NK-92 (cell line): ENCODE results near the gene SDR42E2.
"Not testable (repeated sequence)": the region's sequence is repeated elsewhere in the genome, so short reads cannot be mapped to it uniquely, and the experiment has no call there.

Experiments
- DNase-seq: peaks from one replicate; lab custom pipeline; 2025; ENCODE audit not compliant: unreplicated experiment; lab: John Stamatoyannopoulos, UW

The SDR42E2 gene

GRCh38 chr16:22210854-22211253 is 48.5 kb downstream of the SDR42E2 start:
- no peak for DNase-seq

- DNase-seq: no peak
Observed at GRCh38 chr16:22213236-22213635, 50.9 kb downstream of the SDR42E2 start.

- DNase-seq: no peak
Observed at GRCh38 chr16:22213801-22214200, 51.5 kb downstream of the SDR42E2 start.

GRCh38 chr16:22214402-22214801 is 52.1 kb downstream of the SDR42E2 start:
- DNase-seq: no peak

GRCh38 chr16:22214889-22215288 is 52.6 kb downstream of the SDR42E2 start:
- no peak for DNase-seq

GRCh38 chr16:22216191-22216831 is 54.0 kb downstream of the SDR42E2 start:
- DNase-seq: no peak

GRCh38 chr16:22216832-22217225 is 54.5 kb downstream of the SDR42E2 start:
- not testable (repeated sequence) for DNase-seq

- no peak for DNase-seq
Observed at GRCh38 chr16:22217890-22218730, 55.8 kb downstream of the SDR42E2 start.

- DNase-seq: no peak
Observed at GRCh38 chr16:22219389-22220068, 57.2 kb downstream of the SDR42E2 start.

- no peak for DNase-seq
Observed at GRCh38 chr16:22220069-22220440, 57.7 kb downstream of the SDR42E2 start.

GRCh38 chr16:22220714-22221113 is 58.4 kb downstream of the SDR42E2 start:
- DNase-seq: no peak

- DNase-seq: no peak
Observed at GRCh38 chr16:22222006-22222405, 59.7 kb downstream of the SDR42E2 start.

GRCh38 chr16:22222998-22223397 is 60.7 kb downstream of the SDR42E2 start:
- DNase-seq: no peak

- DNase-seq: no peak
Observed at GRCh38 chr16:22225060-22225459, 62.8 kb downstream of the SDR42E2 start.

- DNase-seq: no peak
Observed at GRCh38 chr16:22229889-22230288, 67.6 kb downstream of the SDR42E2 start.

GRCh38 chr16:22232277-22233036 is 70.2 kb downstream of the SDR42E2 start:
- DNase-seq: no peak

- DNase-seq: no peak
Observed at GRCh38 chr16:22233037-22233372, 70.7 kb downstream of the SDR42E2 start.

- DNase-seq: no peak
Observed at GRCh38 chr16:22235839-22236745, 73.8 kb downstream of the SDR42E2 start.

GRCh38 chr16:22239131-22239805 is 77.0 kb downstream of the SDR42E2 start:
- no peak for DNase-seq
